ENCODE data around the gene FOSL2.

The FOSL2 gene

DNA sequence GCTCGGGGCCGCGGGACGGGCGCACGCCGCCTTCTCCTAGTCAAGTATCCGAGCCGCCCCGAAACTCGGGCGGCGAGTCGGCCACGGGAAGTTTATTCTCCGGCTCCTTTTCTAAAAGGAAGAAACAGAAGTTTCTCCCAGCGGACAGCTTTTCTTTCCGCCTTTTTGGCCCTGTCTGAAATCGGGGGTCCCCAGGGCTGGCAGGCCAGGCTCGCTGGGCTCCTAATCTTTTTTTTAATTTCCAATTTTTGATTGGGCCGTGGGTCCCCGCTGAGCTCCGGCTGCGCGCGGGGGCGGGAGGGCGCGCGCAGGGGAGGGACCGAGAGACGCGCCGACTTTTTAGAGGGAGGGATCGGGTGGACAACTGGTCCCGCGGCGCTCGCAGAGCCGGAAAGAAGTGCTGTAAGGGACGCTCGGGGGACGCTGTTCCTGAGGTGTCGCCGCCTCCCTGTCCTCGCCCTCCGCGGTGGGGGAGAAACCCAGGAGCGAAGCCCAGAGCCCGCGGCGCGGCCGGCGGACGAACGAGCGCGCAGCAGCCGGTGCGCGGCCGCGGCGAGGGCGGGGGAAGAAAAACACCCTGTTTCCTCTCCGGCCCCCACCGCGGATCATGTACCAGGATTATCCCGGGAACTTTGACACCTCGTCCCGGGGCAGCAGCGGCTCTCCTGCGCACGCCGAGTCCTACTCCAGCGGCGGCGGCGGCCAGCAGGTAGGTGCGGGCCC lies 617 bp downstream of the FOSL2 start:
- H3K27ac ChIP-seq (ENCODE audit: low read length), result no peak overlapping the region
- no peaks in the 10 kb centered on the region for H3K9me3 ChIP-seq (ENCODE audit: control insufficient read depth, low read depth, low read length)
- H3K27me3 ChIP-seq (ENCODE audit: control insufficient read depth, insufficient read depth, low read length), result peaks cover 66% of the 10 kb centered on the region
- H3K36me3 ChIP-seq (ENCODE audit: control insufficient read depth, low read depth, low read length), result no peaks in the 10 kb centered on the region
- peak overlapping the region; percentile 66 for H3K9ac ChIP-seq (ENCODE audit: low read length)
- peaks cover 20% of the 10 kb centered on the region for H3K4me1 ChIP-seq (ENCODE audit: control insufficient read depth, low read depth, low read length)
- H3K4me3 ChIP-seq (ENCODE audit: low read length), result peak overlapping the region; percentile 61

DNA sequence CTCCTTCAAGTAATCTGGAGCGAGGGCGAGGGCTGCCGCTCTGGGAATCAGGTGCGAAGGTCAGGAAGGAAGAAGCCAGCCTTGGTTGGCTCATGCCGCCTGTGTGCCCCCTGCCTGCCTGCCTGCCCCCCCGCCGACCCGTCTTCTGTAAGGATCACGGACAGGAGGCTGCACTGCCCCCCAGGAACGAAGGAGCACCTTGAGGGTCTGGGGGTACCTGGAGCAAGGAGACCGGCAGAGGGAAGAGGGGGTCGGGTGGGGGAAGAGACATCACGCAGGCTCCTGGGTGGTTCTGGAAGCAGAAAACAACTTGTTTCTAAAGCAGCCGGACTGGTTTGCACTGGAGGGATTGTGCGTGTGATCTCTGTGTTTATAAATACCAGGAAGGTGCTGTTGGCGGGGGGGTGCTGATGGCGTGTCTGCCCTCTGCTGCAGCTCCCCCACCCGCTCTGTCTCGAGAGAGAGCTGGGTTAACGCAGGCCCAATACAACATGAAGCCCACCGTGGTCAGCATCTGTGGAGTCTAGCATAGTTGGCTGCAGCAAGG lies 1.7 kb downstream of the FOSL2 start:
- Histone ChIP-seq H3K4me1 (ENCODE audit: control insufficient read depth, low read depth, low read length) (peaks cover 16% of the 10 kb centered on the region), H3K36me3 (ENCODE audit: control insufficient read depth, low read depth, low read length) (no peaks in the 10 kb centered on the region), H3K27me3 (ENCODE audit: control insufficient read depth, insufficient read depth, low read length) (peaks cover 54% of the 10 kb centered on the region), H3K9ac (ENCODE audit: low read length) (no peak overlapping the region), H3K27ac (ENCODE audit: low read length) (no peak overlapping the region), H3K4me3 (ENCODE audit: low read length) (peak overlapping the region; percentile 61), H3K9me3 (ENCODE audit: control insufficient read depth, low read depth, low read length) (no peaks in the 10 kb centered on the region)

DNA sequence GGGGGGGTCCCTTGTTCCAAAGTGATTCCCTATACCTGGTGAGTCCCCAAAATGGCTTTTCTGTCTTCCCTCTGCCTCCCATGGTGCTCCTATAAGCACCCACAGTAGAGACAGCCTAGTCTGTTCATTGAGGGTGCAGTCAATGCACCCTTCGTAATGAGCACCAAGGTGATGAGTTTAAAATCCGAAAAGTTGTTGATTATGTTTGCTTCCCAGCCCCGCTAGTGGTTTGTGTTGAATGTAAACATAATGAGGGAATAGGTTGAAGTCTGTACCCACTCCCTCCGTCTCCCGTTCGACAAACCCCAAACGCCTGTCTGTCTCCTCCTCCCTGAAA lies 2.3 kb downstream of the FOSL2 start:
- no peaks in the 10 kb centered on the region for H3K36me3 ChIP-seq (ENCODE audit: control insufficient read depth, low read depth, low read length)
- peak overlapping the region; percentile 61 for H3K4me3 ChIP-seq (ENCODE audit: low read length)
- no peaks in the 10 kb centered on the region for H3K9me3 ChIP-seq (ENCODE audit: control insufficient read depth, low read depth, low read length)
- H3K27me3 ChIP-seq (ENCODE audit: control insufficient read depth, insufficient read depth, low read length), result peaks cover 49% of the 10 kb centered on the region
- H3K27ac ChIP-seq (ENCODE audit: low read length), result no peak overlapping the region
- H3K4me1 ChIP-seq (ENCODE audit: control insufficient read depth, low read depth, low read length), result peaks cover 10% of the 10 kb centered on the region
- no peak overlapping the region for H3K9ac ChIP-seq (ENCODE audit: low read length)

DNA sequence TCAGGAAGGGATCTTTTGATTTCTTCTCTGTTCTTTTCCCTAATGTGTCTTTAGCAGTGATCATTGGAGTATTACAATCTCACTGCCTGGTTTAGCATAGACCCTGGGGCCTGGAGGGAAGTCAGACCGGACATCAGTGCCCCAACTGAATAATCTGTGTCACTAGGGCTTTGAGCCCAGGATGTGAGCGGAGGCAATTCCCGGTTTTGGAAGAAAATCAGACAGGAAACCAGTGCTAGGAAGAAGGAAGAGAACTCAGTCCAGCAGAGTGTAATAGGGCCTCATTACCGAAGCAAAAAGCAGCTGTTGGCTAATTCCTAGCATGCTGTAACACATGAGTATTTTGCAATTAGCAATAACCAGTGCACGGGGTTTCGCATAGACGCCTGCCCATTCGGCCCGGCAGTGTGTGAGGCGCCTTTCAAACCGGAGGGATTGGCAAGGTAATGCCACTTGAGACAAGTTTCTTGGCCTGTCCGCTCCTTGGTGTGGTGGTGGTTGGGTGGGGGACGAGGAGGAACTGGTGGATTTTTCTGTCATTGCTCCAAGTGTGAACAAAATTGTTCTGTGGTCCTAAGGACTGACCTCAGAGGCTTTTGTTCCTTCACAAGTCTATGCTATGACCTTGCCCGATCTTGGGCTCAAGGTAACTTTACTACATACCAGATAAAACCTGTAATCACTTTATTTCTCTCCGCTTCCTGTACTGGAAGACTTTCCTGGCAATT lies 2.8 kb downstream of the FOSL2 start:
- no peaks in the 10 kb centered on the region for H3K9me3 ChIP-seq (ENCODE audit: control insufficient read depth, low read depth, low read length)
- H3K36me3 ChIP-seq (ENCODE audit: control insufficient read depth, low read depth, low read length), result no peaks in the 10 kb centered on the region
- H3K4me3 ChIP-seq (ENCODE audit: low read length), result no peak overlapping the region
- H3K4me1 ChIP-seq (ENCODE audit: control insufficient read depth, low read depth, low read length), result peaks cover 10% of the 10 kb centered on the region
- H3K9ac ChIP-seq (ENCODE audit: low read length), result no peak overlapping the region
- H3K27ac ChIP-seq (ENCODE audit: low read length), result no peak overlapping the region
- H3K27me3 ChIP-seq (ENCODE audit: control insufficient read depth, insufficient read depth, low read length), result peaks cover 45% of the 10 kb centered on the region

DNA sequence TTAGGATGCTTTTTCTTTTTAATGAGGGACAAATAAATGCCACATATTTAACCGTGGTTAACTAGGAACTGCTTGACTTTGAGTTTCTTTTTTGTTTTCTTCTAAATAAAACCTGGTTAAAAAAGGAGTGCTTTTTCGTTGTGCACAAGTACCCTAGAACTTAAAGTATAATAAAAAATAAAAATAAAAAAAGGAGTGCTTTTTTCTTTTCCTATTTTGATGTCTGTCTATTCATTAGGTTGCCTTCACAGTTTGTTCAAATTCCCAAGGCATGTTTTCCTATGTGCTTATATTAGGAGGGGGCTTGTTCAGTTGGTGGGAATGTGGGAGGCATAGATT lies 4.4 kb downstream of the FOSL2 start:
- peaks cover 6% of the 10 kb centered on the region for H3K4me1 ChIP-seq (ENCODE audit: control insufficient read depth, low read depth, low read length)
- no peaks in the 10 kb centered on the region for H3K36me3 ChIP-seq (ENCODE audit: control insufficient read depth, low read depth, low read length)
- H3K27ac ChIP-seq (ENCODE audit: low read length), result no peak overlapping the region
- H3K27me3 ChIP-seq (ENCODE audit: control insufficient read depth, insufficient read depth, low read length), result peaks cover 32% of the 10 kb centered on the region
- no peaks in the 10 kb centered on the region for H3K9me3 ChIP-seq (ENCODE audit: control insufficient read depth, low read depth, low read length)
- H3K4me3 ChIP-seq (ENCODE audit: low read length), result no peak overlapping the region
- no peak overlapping the region for H3K9ac ChIP-seq (ENCODE audit: low read length)

DNA sequence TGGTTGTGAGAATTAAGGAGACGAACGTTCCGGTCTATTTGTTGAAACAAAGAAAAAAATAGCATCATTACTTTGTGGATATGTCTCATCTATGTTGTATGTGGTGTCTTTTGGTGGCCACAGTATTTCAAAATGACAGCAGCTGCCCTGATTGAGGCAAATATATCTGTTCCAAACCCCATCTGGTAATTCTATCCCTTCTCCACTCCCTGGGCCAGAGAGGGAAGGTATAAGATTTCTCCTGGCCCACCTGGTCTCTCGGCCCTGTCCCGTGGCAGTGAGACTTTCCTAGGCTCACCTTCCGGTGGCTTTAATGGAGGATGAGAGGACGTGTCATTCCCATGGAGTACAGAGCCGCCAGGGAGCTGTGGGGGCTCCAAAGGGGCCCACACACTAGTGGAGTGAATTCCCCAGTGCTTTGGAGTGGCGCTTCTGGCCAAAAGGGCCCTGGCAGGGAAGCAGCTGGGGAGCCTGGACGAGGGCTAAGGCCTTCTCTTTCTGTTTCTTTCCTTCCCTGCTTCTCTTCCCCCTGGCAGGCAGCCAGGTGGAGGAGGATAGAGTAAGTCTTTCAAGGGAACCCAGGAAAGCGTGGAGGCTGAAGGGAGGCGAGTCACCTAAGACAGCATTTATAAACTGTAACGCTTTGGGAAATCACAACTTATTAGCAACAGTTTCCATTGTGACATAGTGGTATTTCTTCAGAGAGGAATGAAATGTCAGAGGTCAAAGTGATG lies 5.6 kb downstream of the FOSL2 start:
- peaks cover 6% of the 10 kb centered on the region for H3K4me1 ChIP-seq (ENCODE audit: control insufficient read depth, low read depth, low read length)
- no peaks in the 10 kb centered on the region for H3K36me3 ChIP-seq (ENCODE audit: control insufficient read depth, low read depth, low read length)
- H3K27ac ChIP-seq (ENCODE audit: low read length), result no peak overlapping the region
- no peak overlapping the region for H3K9ac ChIP-seq (ENCODE audit: low read length)
- H3K9me3 ChIP-seq (ENCODE audit: control insufficient read depth, low read depth, low read length), result no peaks in the 10 kb centered on the region
- H3K27me3 ChIP-seq (ENCODE audit: control insufficient read depth, insufficient read depth, low read length), result peaks cover 29% of the 10 kb centered on the region
- no peak overlapping the region for H3K4me3 ChIP-seq (ENCODE audit: low read length)

DNA sequence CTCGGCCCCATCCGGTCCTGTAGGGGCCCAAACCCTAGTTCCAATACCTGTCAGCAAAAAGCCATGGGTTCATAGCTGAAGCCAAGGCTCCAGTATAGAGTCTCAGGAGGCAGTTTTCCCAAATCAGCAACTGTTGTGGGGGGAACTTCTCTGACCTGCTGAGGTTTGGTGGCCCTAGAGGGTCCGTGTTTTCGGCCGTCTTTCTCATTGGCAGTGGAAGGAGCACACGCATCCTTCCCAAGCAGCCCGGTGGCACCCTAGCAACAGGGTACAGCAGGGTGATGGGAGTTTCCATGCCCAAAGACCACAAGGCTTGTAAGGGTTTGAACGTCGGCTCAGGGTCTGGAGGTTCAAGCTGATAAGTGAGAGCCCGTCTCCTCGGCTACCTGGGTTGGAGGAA lies 6.6 kb downstream of the FOSL2 start:
- H3K9ac ChIP-seq (ENCODE audit: low read length), result no peak overlapping the region
- no peaks in the 10 kb centered on the region for H3K36me3 ChIP-seq (ENCODE audit: control insufficient read depth, low read depth, low read length)
- no peaks in the 10 kb centered on the region for H3K9me3 ChIP-seq (ENCODE audit: control insufficient read depth, low read depth, low read length)
- H3K27ac ChIP-seq (ENCODE audit: low read length), result no peak overlapping the region
- no peak overlapping the region for H3K4me3 ChIP-seq (ENCODE audit: low read length)
- H3K27me3 ChIP-seq (ENCODE audit: control insufficient read depth, insufficient read depth, low read length), result peaks cover 19% of the 10 kb centered on the region
- peaks cover 5% of the 10 kb centered on the region for H3K4me1 ChIP-seq (ENCODE audit: control insufficient read depth, low read depth, low read length)

DNA sequence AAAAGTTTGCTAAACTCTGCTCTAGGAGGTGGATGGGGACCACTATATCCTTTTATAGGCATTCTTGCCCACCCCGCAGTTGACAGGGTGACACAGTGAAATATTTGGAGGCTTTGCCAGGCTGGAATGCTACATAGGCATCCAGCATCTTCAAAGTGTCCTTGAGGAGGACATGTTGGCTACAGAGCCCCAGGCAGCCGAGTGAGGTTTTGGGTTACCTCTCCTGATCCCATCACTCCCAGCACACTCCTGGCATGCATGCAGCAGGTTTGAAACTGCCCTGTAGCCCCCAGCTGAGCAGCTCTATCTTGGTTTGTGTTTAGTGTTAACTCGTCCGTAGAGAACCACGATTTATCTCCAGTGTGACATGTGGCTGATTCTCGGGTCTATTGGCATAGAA lies 7.3 kb downstream of the FOSL2 start:
- H3K4me3 ChIP-seq (ENCODE audit: low read length), result no peak overlapping the region
- peaks cover 13% of the 10 kb centered on the region for H3K27me3 ChIP-seq (ENCODE audit: control insufficient read depth, insufficient read depth, low read length)
- no peaks in the 10 kb centered on the region for H3K9me3 ChIP-seq (ENCODE audit: control insufficient read depth, low read depth, low read length)
- no peaks in the 10 kb centered on the region for H3K36me3 ChIP-seq (ENCODE audit: control insufficient read depth, low read depth, low read length)
- no peaks in the 10 kb centered on the region for H3K4me1 ChIP-seq (ENCODE audit: control insufficient read depth, low read depth, low read length)
- H3K9ac ChIP-seq (ENCODE audit: low read length), result no peak overlapping the region
- H3K27ac ChIP-seq (ENCODE audit: low read length), result no peak overlapping the region

DNA sequence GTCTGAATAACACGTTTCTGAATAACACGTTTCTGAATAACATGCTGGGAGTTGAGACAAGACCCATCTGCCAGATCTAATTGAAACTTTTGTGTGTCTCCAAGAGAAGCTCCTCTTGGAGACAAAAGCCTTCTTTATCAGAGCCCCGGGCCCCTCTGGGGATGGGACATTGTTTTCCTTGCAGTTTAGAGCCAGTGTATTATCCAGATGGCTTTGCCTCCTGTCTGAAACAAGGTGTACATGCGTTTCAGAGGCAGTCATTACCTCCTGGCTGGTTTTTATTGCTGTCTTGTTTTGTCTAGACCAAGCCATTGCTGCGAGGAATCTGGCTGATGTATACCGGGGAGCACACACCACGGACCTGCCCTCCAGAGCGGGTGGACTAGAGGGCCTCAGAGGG lies 7.8 kb downstream of the FOSL2 start:
- no peaks in the 10 kb centered on the region for H3K4me1 ChIP-seq (ENCODE audit: control insufficient read depth, low read depth, low read length)
- no peak overlapping the region for H3K9ac ChIP-seq (ENCODE audit: low read length)
- H3K4me3 ChIP-seq (ENCODE audit: low read length), result no peak overlapping the region
- no peaks in the 10 kb centered on the region for H3K36me3 ChIP-seq (ENCODE audit: control insufficient read depth, low read depth, low read length)
- H3K27ac ChIP-seq (ENCODE audit: low read length), result no peak overlapping the region
- H3K27me3 ChIP-seq (ENCODE audit: control insufficient read depth, insufficient read depth, low read length), result peaks cover 8% of the 10 kb centered on the region
- no peaks in the 10 kb centered on the region for H3K9me3 ChIP-seq (ENCODE audit: control insufficient read depth, low read depth, low read length)

DNA sequence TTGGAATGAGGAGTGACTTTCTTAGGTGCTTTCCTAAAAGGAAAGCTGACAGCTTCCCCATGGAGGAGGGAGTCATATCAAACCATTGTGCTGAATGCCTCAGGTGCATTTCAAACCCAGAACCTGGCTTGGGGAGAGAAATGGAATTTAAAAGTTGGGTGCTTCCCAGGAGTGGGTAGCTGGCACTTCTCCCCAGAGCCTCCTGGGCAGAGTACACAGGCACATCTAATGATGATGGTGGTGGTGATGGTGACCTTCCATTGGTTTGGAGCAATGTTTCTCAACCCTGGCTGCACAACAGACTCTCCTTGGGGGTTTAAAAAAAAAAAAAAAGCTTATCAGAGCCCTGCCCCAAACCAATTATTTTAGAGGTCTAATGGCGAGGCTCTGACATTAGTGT lies 8.3 kb downstream of the FOSL2 start:
- no peak overlapping the region for H3K27ac ChIP-seq (ENCODE audit: low read length)
- no peaks in the 10 kb centered on the region for H3K4me1 ChIP-seq (ENCODE audit: control insufficient read depth, low read depth, low read length)

DNA sequence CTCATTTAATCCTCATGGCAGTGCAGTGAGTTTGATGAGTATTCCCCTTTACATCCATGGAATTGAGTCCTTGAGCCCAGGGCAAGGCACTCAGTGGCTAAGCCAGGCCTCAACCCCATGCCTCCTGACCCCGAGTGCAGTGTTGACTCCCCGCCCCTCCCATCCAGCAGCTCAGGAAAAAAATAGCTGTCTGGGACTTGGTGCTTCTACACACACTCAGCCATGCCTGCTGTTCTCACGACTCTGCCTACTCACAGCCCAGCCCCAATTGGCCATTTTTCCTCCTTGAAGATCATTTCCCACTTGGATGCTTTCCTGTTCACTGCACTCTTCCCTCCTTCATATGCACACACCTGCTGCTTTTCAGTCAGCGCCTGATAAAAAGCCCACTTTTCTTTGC lies 8.8 kb downstream of the FOSL2 start:
- Histone ChIP-seq H3K4me3 (ENCODE audit: low read length) (no peak overlapping the region), H3K27me3 (ENCODE audit: control insufficient read depth, insufficient read depth, low read length) (no peaks in the 10 kb centered on the region), H3K9ac (ENCODE audit: low read length) (no peak overlapping the region), H3K4me1 (ENCODE audit: control insufficient read depth, low read depth, low read length) (no peaks in the 10 kb centered on the region), H3K27ac (ENCODE audit: low read length) (no peak overlapping the region), H3K9me3 (ENCODE audit: control insufficient read depth, low read depth, low read length) (no peaks in the 10 kb centered on the region), H3K36me3 (ENCODE audit: control insufficient read depth, low read depth, low read length) (no peaks in the 10 kb centered on the region)

More for the DNA sequence above, 8.3 kb downstream of the FOSL2 start:
- Histone ChIP-seq H3K4me3 (ENCODE audit: low read length) (no peak overlapping the region), H3K36me3 (ENCODE audit: control insufficient read depth, low read depth, low read length) (no peaks in the 10 kb centered on the region), H3K9me3 (ENCODE audit: control insufficient read depth, low read depth, low read length) (no peaks in the 10 kb centered on the region), H3K27me3 (ENCODE audit: control insufficient read depth, insufficient read depth, low read length) (peaks cover 3% of the 10 kb centered on the region), H3K9ac (ENCODE audit: low read length) (no peak overlapping the region)
